PC-9 (cell line): ENCODE data around the gene EDN2. TPM values are rescaled to one million over a fixed set of nuclear protein-coding genes. Genes with fewer than 3 reads are reported as not detected.

ENCODE experiments used
- BruUV-seq: library from RNA; stranded (reverse); fragments of 400-500 nt; replicated peaks from 2 replicates; lab custom pipeline; 2021; lab: Mats Ljungman, UMichigan
- CTCF ChIA-PET: fragments of 300-600 bp; sonication (Branson Sonifier 250); formaldehyde crosslinking; loops from one replicate; lab custom pipeline; 2022; ENCODE audit warnings: antibody characterized with exemption; lab: Charles Lee
- POLR2A ChIA-PET: fragments of 300-600 bp; sonication (Branson Sonifier 250); formaldehyde crosslinking; loops from one replicate; lab custom pipeline; 2022; ENCODE audit warnings: antibody characterized with exemption; ENCODE audit not compliant: unreplicated experiment; lab: Charles Lee
- DNase-seq, 2 experiments: peaks; one replicate each; pipeline versions ENCODE4 v3.0.0 to v3.0.0-alpha.2; 2015 to 2022; ENCODE audit warnings: mixed read lengths in 1 of 2
- H2AFZ ChIP-seq: fragments of 200-600 bp; sonication (generic); 2 replicates; pipeline ENCODE4 v1.8.1; 2017; ENCODE audit warnings: antibody characterized with exemption
- H3F3A ChIP-seq: fragments of 200-600 bp; sonication (generic); 2 replicates; pipeline ENCODE4 v1.8.1; 2017; ENCODE audit warnings: antibody characterized with exemption, mild to moderate bottlenecking, low read depth; ENCODE audit not compliant: insufficient read depth
- H3K27ac ChIP-seq: fragments of 200-600 bp; sonication (generic); 2 replicates; pipeline ENCODE4 v1.6.1; 2016; ENCODE audit warnings: mixed run types
- H3K27me3 ChIP-seq: fragments of 200-600 bp; sonication (generic); 2 replicates; pipeline ENCODE4 v1.6.1; 2016; ENCODE audit warnings: low read depth, mixed run types; ENCODE audit not compliant: insufficient read depth
- H3K36me3 ChIP-seq: fragments of 200-600 bp; sonication (generic); 2 replicates; pipeline ENCODE4 v1.6.1; 2016; ENCODE audit warnings: low read depth, mixed run types
- H3K4me1 ChIP-seq: fragments of 200-600 bp; sonication (generic); replicated peaks from 2 replicates; pipeline ENCODE4 v1.6.1; 2016; ENCODE audit warnings: mixed run types; ENCODE audit not compliant: insufficient read depth
- H3K4me2 ChIP-seq: fragments of 200-600 bp; sonication (generic); 2 replicates; pipeline ENCODE4 v1.6.1; 2017; ENCODE audit warnings: mixed run types
- H3K4me3 ChIP-seq: fragments of 200-600 bp; sonication (generic); 2 replicates; pipeline ENCODE4 v1.6.1; 2016; ENCODE audit warnings: mixed run types
- H3K79me2 ChIP-seq: fragments of 200-600 bp; sonication (generic); 2 replicates; pipeline ENCODE4 v1.6.1; 2017; ENCODE audit warnings: low read depth, mixed run types
- H3K9me2 ChIP-seq: fragments of 200-600 bp; sonication (generic); 2 replicates; pipeline ENCODE4 v1.8.1; 2017; ENCODE audit warnings: mild to moderate bottlenecking; ENCODE audit not compliant: insufficient read depth
- H3K9me3 ChIP-seq: fragments of 200-600 bp; sonication (generic); 2 replicates; pipeline ENCODE4 v1.8.1; 2016; ENCODE audit warnings: low read depth; ENCODE audit not compliant: insufficient read depth
- H4K20me1 ChIP-seq: fragments of 200-600 bp; sonication (generic); 2 replicates; pipeline ENCODE4 v1.8.1; 2017; ENCODE audit not compliant: insufficient read depth
- EZH2 ChIP-seq: fragments of 200-600 bp; sonication (generic); IDR thresholded peaks from 2 replicates; pipeline ENCODE4 v1.8.0; 2017; ENCODE audit warnings: antibody characterized with exemption, low read depth
- intact Hi-C: fragments of 100-400 bp; cut with micrococcal nuclease; formaldehyde crosslinking; loops from one replicate; pipeline ENCODE4 v1.10.0; 2022; ENCODE audit not compliant: unreplicated experiment
- total RNA-seq: library from RNA; stranded (reverse); gene quantifications from 2 replicates; pipeline ENCODE4 v1.2.3, GENCODE V29; 2021
- TF ChIP-seq, protein P1 (sequence below): fragments of 200-600 bp; sonication (generic); conservative IDR thresholded peaks from 2 replicates; pipeline ENCODE4 v1.6.1; 2017; ENCODE audit warnings: mixed run types, antibody characterized with exemption, mild to moderate bottlenecking, moderate library complexity

The EDN2 gene
- total RNA-seq, 1 experiment from 2014 or later: 0.48 TPM

DNA sequence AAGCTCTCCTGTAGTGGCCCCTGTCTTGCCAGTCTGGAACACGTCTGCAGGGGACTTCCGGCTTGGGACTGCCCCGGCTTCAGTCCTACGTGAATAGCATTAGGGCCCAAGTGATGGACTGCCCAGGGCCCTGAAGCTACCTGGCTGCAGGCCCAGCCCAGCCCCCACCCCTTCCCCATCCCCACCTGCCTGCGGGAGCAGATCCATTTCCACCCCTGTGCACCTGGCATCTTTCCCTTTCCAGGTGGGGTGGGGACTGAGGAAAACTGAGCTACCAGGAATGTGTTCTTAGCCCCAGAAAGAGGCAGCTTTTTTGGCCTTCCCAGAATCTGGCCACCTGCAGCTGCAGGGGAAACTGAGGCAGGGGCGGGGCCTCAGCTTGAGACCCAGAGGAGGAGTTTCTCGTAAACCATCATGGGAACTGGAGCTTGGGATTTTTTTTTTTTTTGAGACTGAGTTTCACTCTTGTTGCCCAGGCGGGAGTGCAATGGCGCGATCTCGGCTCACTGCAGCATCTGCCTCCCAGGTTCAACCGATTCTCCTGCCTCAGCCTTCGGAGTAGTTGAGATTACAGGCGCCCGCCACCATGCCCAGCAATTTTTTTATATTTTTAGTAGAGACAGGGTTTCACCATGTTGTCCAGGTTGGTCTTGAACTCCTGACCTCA, 3.2 kb downstream of the EDN2 start:
- intact Hi-C loops: loop anchor here (5.0 kb wide), 1 partner anchor 36 kb away; no protein-coding TSS in a partner anchor
- BruUV-seq: no TSS peak

DNA sequence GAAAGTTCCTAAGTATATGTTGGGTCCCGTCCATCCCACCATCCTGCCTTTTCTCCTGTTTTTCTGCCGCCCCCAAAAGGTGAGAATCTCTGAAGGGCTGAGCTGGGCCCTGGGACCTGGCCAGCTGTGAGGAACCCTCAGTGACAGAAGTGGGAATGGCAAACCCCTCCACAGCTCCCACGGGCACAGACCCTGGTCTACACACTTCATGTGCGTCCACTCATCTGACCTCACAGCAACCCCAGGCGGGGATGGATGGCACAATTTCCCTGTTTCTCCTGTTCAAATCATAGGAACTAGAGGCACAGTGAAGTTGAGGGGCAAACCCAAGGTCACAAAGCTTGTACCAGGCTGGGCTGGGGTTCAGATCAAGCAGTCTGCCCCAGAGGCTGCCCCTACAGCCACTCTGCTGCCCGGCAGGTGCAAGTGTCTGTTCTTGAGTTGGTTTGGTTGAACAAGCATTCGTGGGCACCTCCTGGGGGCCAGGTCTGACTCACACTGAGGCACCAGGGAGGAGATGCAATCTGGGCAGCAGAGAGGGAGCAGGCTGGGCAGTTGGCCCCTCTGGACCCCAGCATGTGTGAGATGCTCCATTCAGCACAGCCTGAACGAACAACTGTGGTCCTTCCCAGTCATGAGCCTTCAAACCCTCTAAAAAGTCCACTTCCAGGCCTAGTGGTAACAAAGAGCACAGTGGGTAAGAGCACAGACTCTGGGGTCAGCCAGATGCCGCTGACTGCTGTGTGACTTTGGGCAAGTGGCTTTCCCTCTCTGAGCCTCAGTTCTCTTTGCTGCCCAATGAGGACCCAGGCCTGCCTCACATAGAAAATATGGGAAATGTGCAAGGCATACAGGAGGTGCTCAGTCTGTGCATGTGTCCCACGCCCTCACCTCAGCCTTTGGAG, 4.0 kb downstream of the EDN2 start:
- Histone ChIP-seq H3K9me2 (no peaks in the 10 kb centered on the region), H3F3A (no peaks in the 10 kb centered on the region; the same call in 1 of the 2 replicates), H3K4me3 (no peak overlapping the region), H3K9me3 (no peaks in the 10 kb centered on the region), H4K20me1 (no peaks in the 10 kb centered on the region), H3K36me3 (no peaks in the 10 kb centered on the region), H3K4me2 (no peak overlapping the region), H2AFZ (no peak overlapping the region), H3K79me2 (no peaks in the 10 kb centered on the region), H3K4me1 (peaks cover 33% of the 10 kb centered on the region), H3K27ac (no peak overlapping the region), H3K27me3 (no peaks in the 10 kb centered on the region)
- no peak for TF ChIP-seq EZH2
- TF ChIP-seq, protein P1, sequence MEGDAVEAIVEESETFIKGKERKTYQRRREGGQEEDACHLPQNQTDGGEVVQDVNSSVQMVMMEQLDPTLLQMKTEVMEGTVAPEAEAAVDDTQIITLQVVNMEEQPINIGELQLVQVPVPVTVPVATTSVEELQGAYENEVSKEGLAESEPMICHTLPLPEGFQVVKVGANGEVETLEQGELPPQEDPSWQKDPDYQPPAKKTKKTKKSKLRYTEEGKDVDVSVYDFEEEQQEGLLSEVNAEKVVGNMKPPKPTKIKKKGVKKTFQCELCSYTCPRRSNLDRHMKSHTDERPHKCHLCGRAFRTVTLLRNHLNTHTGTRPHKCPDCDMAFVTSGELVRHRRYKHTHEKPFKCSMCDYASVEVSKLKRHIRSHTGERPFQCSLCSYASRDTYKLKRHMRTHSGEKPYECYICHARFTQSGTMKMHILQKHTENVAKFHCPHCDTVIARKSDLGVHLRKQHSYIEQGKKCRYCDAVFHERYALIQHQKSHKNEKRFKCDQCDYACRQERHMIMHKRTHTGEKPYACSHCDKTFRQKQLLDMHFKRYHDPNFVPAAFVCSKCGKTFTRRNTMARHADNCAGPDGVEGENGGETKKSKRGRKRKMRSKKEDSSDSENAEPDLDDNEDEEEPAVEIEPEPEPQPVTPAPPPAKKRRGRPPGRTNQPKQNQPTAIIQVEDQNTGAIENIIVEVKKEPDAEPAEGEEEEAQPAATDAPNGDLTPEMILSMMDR: no peak
- CTCF ChIA-PET: no interaction called here
- intact Hi-C loops: loop anchor here (5.0 kb wide), 1 partner anchor 37 kb away; no protein-coding TSS in a partner anchor
- BruUV-seq: no TSS peak
- DNase-seq: no peak
- POLR2A ChIA-PET: interaction anchor here (0.5 kb wide), 1 partner anchor 22 kb away, joined by 4 read pairs; no protein-coding TSS in a partner anchor

More for the DNA sequence above, 3.2 kb downstream of the EDN2 start:
- Histone ChIP-seq H2AFZ (no peak overlapping the region), H4K20me1 (no peaks in the 10 kb centered on the region), H3K4me3 (no peak overlapping the region), H3K4me2 (no peak overlapping the region), H3K36me3 (no peaks in the 10 kb centered on the region), H3K27me3 (no peaks in the 10 kb centered on the region), H3K79me2 (no peaks in the 10 kb centered on the region), H3K27ac (no peak overlapping the region), H3F3A (peaks cover 4% of the 10 kb centered on the region; the same call in 1 of the 2 replicates), H3K4me1 (peaks cover 33% of the 10 kb centered on the region), H3K9me2 (no peaks in the 10 kb centered on the region), H3K9me3 (no peaks in the 10 kb centered on the region)
- CTCF ChIA-PET: interaction anchor here (1.2 kb wide), 1 partner anchor 34 kb away, joined by 5 read pairs; no protein-coding TSS in a partner anchor
- POLR2A ChIA-PET: interaction anchor here (0.5 to 0.6 kb wide), 2 partner anchors 21 to 164 kb away, joined by 3 to 4 read pairs; no protein-coding TSS in a partner anchor
- DNase-seq: no peak
- TF ChIP-seq, protein P1: no peak
- TF ChIP-seq EZH2: no peak

DNA sequence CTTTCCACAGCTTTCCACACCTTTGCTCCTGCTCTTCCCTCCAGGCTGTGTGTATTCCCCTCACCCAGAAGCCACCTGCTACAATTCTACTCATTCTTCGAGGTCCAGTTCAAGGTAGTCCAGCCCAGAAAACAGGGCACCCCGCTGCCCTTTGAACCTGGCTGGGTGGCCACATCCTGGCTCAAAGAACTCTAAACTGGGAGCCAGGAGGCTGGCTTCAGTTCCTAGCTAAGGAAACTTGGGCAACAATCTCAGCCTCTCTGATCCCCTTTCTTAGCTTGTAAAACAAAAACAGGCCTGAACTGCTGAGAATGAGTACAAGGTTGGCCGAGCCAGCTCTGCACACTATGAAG, 4.7 kb downstream of the EDN2 start:
- BruUV-seq: no TSS peak

More for the DNA sequence above, 4.7 kb downstream of the EDN2 start:
- no peak for TF ChIP-seq EZH2
- TF ChIP-seq, protein P1: no peak
- Histone ChIP-seq H3K4me2 (no peak overlapping the region), H3K4me3 (no peak overlapping the region), H3K9me3 (no peaks in the 10 kb centered on the region), H3K79me2 (no peaks in the 10 kb centered on the region), H4K20me1 (no peaks in the 10 kb centered on the region), H3K9me2 (no peaks in the 10 kb centered on the region), H3K4me1 (peaks cover 33% of the 10 kb centered on the region), H3K27me3 (no peaks in the 10 kb centered on the region), H3K27ac (no peak overlapping the region), H3F3A (no peaks in the 10 kb centered on the region; the same call in 1 of the 2 replicates), H2AFZ (no peak overlapping the region), H3K36me3 (no peaks in the 10 kb centered on the region)
- intact Hi-C loops: loop anchor here (5.0 kb wide), 1 partner anchor 38 kb away; no protein-coding TSS in a partner anchor
- no peak for DNase-seq
- ChIA-PET POLR2A (interaction anchor here (0.7 kb wide), 1 partner anchor 26 kb away, joined by 3 read pairs; no protein-coding TSS in a partner anchor), CTCF (interaction anchor here (0.6 kb wide), 1 partner anchor 310 kb away, joined by 3 read pairs; no protein-coding TSS in a partner anchor)
